ENCODE data around the gene WWOX.

DNA sequence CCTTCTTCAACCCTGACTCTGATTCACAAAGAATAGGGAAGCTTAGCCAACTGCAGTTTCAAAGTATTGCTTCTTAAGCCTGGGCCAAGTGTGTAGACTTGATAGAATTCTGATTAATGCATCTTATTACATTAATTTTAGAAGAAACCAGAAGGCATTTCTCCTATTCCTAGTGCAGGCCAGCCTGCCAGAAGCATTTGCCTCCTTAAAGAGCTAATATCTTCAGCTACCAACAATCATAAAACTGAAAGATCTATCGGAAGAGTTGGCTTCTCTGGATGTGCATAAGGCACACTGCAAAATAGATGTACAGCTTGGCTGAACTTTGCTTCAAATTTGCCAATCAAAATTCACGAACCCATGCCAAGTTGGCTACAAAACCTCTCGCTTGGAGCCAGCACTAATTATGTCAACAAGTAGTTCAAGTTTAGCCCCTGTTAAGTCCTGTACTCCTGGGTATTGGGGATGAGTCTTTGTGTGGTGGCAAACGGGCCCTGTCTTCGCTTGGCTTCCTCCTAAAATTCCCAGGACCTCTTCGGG is 717.8 kb downstream of the WWOX start:
- TF ChIP-seq CTCF (IDR thresholded peaks at IDR 0.05) (no peak), POLR2A (IDR thresholded peaks at IDR 0.05) (no peak)

Measured in right lobe of liver (tissue), 4 donors.